ENCODE measurements around the gene MTCL1. TPM values are rescaled to one million over a fixed set of nuclear protein-coding genes. Genes with fewer than 3 reads are reported as not detected.

MTCL1 gene
- total RNA-seq, 1 experiment from 2014 or later: 22.7 TPM

GRCh38 chr18:8792688-8793316 is 87.4 kb downstream of the MTCL1 start:
- peaks cover 32 to 42% of the 10 kb centered on the region in 2 experiments for H3K4me1 ChIP-seq (ENCODE audit: control insufficient read depth in 1 of 2, insufficient read depth in 2 of 2, low read length in 2 of 2)
- intact Hi-C loops (cut with micrococcal nuclease): loop anchor here (10.0 kb wide), 1 partner anchor 98 kb away; no protein-coding TSS in a partner anchor
- no peaks in the 10 kb centered on the region for H3K36me3 ChIP-seq (ENCODE audit: control insufficient read depth in 1 of 2, insufficient read depth in 2 of 2, low read length in 2 of 2)
- no peaks in the 10 kb centered on the region for H3K79me2 ChIP-seq (ENCODE audit: insufficient read depth, low read length)
- DNase-seq (ENCODE audit: low read depth, low spot score) (no peak), ATAC-seq (no peak)
- no TSS peak for BruUV-seq (replicated peaks)
- no peak overlapping the region for H3K4me3 ChIP-seq (replicated peaks in 1 of 2; ENCODE audit: low read depth in 1 of 2, low read length in 2 of 2)
- ChIA-PET RAD21 (ENCODE audit: low non-redundant PET in 1 of 2, low total read pairs in 2 of 2, uncharacterized antibody in 2 of 2, unreplicated experiment in 2 of 2) (no interaction called here), POLR2A (no interaction called here), CTCF (no interaction called here)
- H3K4me2 ChIP-seq (ENCODE audit: low read length): no peak overlapping the region
- H4K20me1 ChIP-seq (ENCODE audit: insufficient read depth): no peaks in the 10 kb centered on the region
- no peak overlapping the region for H2AFZ ChIP-seq (ENCODE audit: low read depth, low read length, poor library complexity, severe bottlenecking)
- TF ChIP-seq MAX (IDR thresholded peaks at IDR 0.05): no peak
- TF ChIP-seq FOSL1 (IDR thresholded peaks at IDR 0.05; ENCODE audit: low read depth): no peak
- no peak for TF ChIP-seq ATF3 (IDR thresholded peaks at IDR 0.05)
- TF ChIP-seq EGR1 (IDR thresholded peaks at IDR 0.05; ENCODE audit: low read depth): no peak
- no peak for TF ChIP-seq POLR2AphosphoS5 (IDR thresholded peaks at IDR 0.05; ENCODE audit: low read depth, low read length)
- no peak for TF ChIP-seq CBX3 (IDR thresholded peaks at IDR 0.05; ENCODE audit: low read depth)
- no peak for TF ChIP-seq TCF7L2 (IDR thresholded peaks at IDR 0.05; ENCODE audit: borderline replicate concordance, extremely low read depth, insufficient read depth, insufficient read length)
- TF ChIP-seq YY1 (IDR thresholded peaks at IDR 0.05; ENCODE audit: extremely low read depth, insufficient replicate concordance, low read depth, low read length): no peak
- no peak for TF ChIP-seq ZFX (IDR thresholded peaks at IDR 0.05)
- no peak for TF ChIP-seq SP1 (IDR thresholded peaks at IDR 0.05; ENCODE audit: low read depth)
- no peak for TF ChIP-seq ZBTB33 (IDR thresholded peaks at IDR 0.05; ENCODE audit: extremely low read depth, insufficient replicate concordance, low read length)
- no peaks in the 10 kb centered on the region for H3K9me2 ChIP-seq (ENCODE audit: insufficient read depth)
- H3K9me3 ChIP-seq (ENCODE audit: control insufficient read depth in 1 of 2, insufficient read depth in 1 of 2, low read depth in 1 of 2, low read length in 2 of 2): no peaks in the 10 kb centered on the region
- no peaks in the 10 kb centered on the region for H3K27me3 ChIP-seq (ENCODE audit: insufficient read depth, low read length)
- no peak overlapping the region for H3K9ac ChIP-seq (ENCODE audit: low read length)
- no peak overlapping the region for H3K27ac ChIP-seq (ENCODE audit: low read depth, low read length)

All from HCT116 (cell line).